Activated CD8-positive, alpha-beta T cell treated with anti-CD3 and anti-CD28 coated beads for 36 hours (primary cell): ENCODE results near the gene CFAP92. TPM values are rescaled to one million over a fixed set of nuclear protein-coding genes. Genes with fewer than 3 reads are reported as not detected.

Experiments used
- ATAC-seq: fragments of 200-7000 bp; cut with Tn5 transposase; one replicate; pipeline ENCODE4 v1.10.0; 2021; ENCODE audit warnings: mild to moderate bottlenecking, moderate library complexity
- CTCF ChIA-PET: fragments of 350-600 bp; sonication (Branson Sonifier 250); formaldehyde crosslinking; loops from one replicate; lab custom pipeline; 2021; ENCODE audit warnings: antibody characterized with exemption; lab: Charles Lee
- POLR2A ChIA-PET: fragments of 350-600 bp; sonication (Branson Sonifier 250); formaldehyde crosslinking; loops from one replicate; lab custom pipeline; 2021; ENCODE audit warnings: antibody characterized with exemption; lab: Charles Lee
- DNase-seq: peaks from one replicate; pipeline ENCODE4 v3.0.0-alpha.2; 2020
- H3K27ac Mint-ChIP-seq: one replicate; pipeline ENCODE4 v1.8.0; 2021; ENCODE audit warnings: mild to moderate bottlenecking, mixed read lengths
- H3K27me3 Mint-ChIP-seq: one replicate; pipeline ENCODE4 v1.8.0; 2021; ENCODE audit warnings: mixed read lengths
- H3K36me3 Mint-ChIP-seq: one replicate; pipeline ENCODE4 v1.8.0; 2021; ENCODE audit warnings: low read depth, mixed read lengths
- H3K4me1 Mint-ChIP-seq: one replicate; pipeline ENCODE4 v1.8.0; 2021; ENCODE audit warnings: low read depth, mixed read lengths
- H3K4me3 Mint-ChIP-seq: one replicate; pipeline ENCODE4 v1.8.0; 2021; ENCODE audit warnings: mild to moderate bottlenecking, moderate library complexity, mixed read lengths
- H3K9me3 Mint-ChIP-seq: one replicate; pipeline ENCODE4 v1.8.0; 2021; ENCODE audit warnings: mixed read lengths
- intact Hi-C: fragments of 100-400 bp; cut with micrococcal nuclease; formaldehyde crosslinking; loops from one replicate; pipeline ENCODE4 v1.10.0; 2022
- total RNA-seq, 2 experiments: library from RNA; stranded (reverse); gene quantifications; one replicate each; pipeline ENCODE4 v1.2.3, GENCODE V29; 2021
- TF ChIP-seq, protein P1 (sequence below): fragments of 200-600 bp; IDR thresholded peaks from one replicate; pipeline ENCODE4 v1.8.0; 2022; ENCODE audit warnings: antibody characterized with exemption, mild to moderate bottlenecking

The CFAP92 gene
- total RNA-seq, 2 experiments from 2014 or later = 0.38 to 0.83 TPM

DNA sequence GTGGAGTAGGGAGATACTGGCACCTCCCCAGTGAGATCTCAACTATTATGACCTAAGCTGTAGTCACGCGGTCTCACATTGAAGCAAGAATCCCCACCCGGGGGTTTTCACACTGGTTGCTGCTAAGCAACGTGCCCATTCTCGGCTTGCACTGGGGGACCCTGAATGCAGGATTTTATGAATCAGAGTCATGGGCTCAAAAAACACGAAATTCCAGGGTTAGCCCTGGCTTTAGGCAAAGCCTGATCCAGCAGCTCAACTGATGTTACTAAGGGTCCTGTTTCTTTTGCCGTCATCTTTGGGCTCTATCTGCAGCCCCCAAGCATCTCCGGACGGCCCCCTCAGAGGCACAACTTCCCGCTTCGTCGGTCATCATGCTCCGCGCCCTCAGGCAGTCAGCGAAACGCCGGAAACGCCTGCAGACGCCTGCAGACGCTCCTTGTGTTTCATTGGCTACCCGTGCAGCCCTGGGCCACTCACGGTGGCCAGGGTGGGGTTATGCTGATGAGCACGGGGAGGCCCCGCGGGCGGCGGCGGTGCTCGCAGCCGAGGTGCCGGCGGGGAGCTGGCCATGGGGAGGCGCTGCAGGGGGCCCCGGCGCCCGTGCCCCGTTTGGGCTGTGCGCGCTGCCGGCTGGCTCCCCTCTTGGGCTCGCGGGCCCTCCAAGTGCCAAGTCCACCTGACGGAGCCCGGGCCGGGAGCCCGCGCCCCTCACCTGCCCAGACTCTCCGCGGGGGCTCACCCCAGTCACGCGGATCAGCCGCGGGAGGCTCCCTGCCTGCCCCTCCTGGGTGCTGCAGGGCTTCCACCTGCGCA is 33.1 kb upstream of the CFAP92 start:
- Mint-ChIP-seq H3K27ac (peak overlapping the region; percentile 91), H3K36me3 (no peaks in the 10 kb centered on the region)
- peak; percentile 99 for ATAC-seq

DNA sequence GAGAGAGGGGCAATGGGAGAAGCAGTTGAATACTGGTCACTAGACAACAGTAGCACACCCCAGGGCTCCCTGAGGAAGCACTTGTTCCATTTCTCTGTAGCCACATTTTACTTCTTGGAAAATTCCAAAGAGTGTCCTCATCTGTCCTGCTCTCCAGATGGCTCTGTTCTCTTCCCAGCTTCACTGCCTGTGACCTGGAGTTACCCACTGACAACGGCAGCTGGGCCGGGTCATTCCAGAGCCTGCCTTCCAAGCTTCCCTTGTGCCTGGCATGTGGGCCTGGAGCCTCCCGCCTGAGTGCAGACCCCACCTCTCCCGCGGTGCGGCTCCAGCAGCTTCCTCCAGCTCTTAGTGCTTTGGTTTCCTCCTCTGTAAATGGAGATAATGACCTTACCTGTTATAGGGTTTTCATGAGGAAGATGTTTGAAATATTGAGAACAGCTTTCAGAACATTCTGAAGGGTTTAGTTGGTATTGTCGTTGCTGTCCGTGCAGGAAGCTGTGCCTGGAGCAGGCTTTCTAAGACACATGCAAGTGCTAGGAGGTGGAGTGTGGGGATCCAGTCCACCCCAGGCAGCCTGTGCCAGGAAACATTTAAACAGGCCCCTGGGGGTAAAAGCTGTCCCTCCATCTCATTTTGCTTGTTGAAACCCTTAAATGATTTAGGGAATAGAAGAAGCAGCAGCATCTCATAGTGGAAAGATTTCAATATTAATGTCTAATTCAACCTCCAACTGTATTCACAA is 32.0 kb upstream of the CFAP92 start:
- Mint-ChIP-seq H3K27ac (peak overlapping the region; percentile 91), H3K9me3 (no peaks in the 10 kb centered on the region), H3K36me3 (no peaks in the 10 kb centered on the region), H3K27me3 (no peaks in the 10 kb centered on the region), H3K4me1 (peaks cover 22% of the 10 kb centered on the region), H3K4me3 (peak overlapping the region; percentile 73)
- ChIA-PET CTCF (interaction anchor here (0.8 to 5.0 kb wide), 19 partner anchors 9 to 298 kb away, joined by 3 to 77 read pairs (median 5); partner anchors contain the start of gene RAB43), POLR2A (interaction anchor here (0.6 to 3.6 kb wide), 17 partner anchors 9 to 291 kb away, joined by 3 to 56 read pairs (median 7); partner anchors contain the start of genes CFAP92, CNBP, COPG1 and RAB43)
- intact Hi-C loops = loop anchor here (5.0 kb wide), 1 partner anchor 54 kb away; no protein-coding TSS in a partner anchor
- no peak for ATAC-seq
- TF ChIP-seq, protein P1, sequence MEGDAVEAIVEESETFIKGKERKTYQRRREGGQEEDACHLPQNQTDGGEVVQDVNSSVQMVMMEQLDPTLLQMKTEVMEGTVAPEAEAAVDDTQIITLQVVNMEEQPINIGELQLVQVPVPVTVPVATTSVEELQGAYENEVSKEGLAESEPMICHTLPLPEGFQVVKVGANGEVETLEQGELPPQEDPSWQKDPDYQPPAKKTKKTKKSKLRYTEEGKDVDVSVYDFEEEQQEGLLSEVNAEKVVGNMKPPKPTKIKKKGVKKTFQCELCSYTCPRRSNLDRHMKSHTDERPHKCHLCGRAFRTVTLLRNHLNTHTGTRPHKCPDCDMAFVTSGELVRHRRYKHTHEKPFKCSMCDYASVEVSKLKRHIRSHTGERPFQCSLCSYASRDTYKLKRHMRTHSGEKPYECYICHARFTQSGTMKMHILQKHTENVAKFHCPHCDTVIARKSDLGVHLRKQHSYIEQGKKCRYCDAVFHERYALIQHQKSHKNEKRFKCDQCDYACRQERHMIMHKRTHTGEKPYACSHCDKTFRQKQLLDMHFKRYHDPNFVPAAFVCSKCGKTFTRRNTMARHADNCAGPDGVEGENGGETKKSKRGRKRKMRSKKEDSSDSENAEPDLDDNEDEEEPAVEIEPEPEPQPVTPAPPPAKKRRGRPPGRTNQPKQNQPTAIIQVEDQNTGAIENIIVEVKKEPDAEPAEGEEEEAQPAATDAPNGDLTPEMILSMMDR = no peak
- DNase-seq = no peak

More for the DNA sequence above, 33.1 kb upstream of the CFAP92 start:
- peak overlapping the region; percentile 73 for H3K4me3 Mint-ChIP-seq
- DNase-seq = peak; percentile 96
- intact Hi-C loops = loop anchor here (5.0 kb wide), 1 partner anchor 55 kb away; no protein-coding TSS in a partner anchor
- H3K4me1 Mint-ChIP-seq = peaks cover 22% of the 10 kb centered on the region
- no peaks in the 10 kb centered on the region for H3K9me3 Mint-ChIP-seq
- no peaks in the 10 kb centered on the region for H3K27me3 Mint-ChIP-seq
- ChIA-PET POLR2A (interaction anchor here (0.7 to 3.6 kb wide), 19 partner anchors 10 to 157 kb away, joined by 3 to 56 read pairs (median 6); partner anchors contain the start of genes CFAP92, CNBP and RAB43), CTCF (interaction anchor here (0.7 to 5.0 kb wide), 26 partner anchors 10 to 233 kb away, joined by 3 to 77 read pairs (median 5); partner anchors contain the start of gene RAB43)
- TF ChIP-seq, protein P1 = peak; percentile 94

DNA sequence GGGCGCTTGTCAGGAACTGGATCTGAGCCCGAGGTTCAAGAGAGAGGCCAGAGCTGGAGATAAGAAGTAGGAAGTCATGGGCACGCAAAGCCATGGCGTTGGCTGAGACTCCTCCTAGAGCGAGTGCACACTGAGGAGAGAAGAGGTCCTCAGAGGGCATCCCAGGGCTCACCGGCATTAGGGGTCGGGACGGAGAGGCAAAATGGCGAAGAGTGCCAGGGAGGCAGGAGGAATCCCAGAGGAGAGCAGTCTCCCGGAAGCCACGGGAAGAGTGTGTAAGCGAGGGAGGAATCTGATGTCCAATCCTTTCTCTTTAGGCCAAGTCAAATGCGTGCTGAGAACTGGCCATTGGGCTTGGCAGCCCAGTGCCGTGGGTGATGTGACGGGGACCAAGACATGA is 31.2 kb upstream of the CFAP92 start:
- intact Hi-C loops = loop anchor here (5.0 kb wide), 1 partner anchor 53 kb away; no protein-coding TSS in a partner anchor
- ATAC-seq = no peak
- ChIA-PET POLR2A (interaction anchor here (0.5 to 3.6 kb wide), 5 partner anchors 8 to 291 kb away, joined by 3 to 56 read pairs (median 7); a partner anchor contains a TSS), CTCF (interaction anchor here (1.2 to 5.0 kb wide), 8 partner anchors 8 to 299 kb away, joined by 3 to 77 read pairs (median 24); no protein-coding TSS in a partner anchor)
- TF ChIP-seq, protein P1 = no peak
- Mint-ChIP-seq H3K4me1 (peaks cover 22% of the 10 kb centered on the region), H3K9me3 (no peaks in the 10 kb centered on the region), H3K36me3 (no peaks in the 10 kb centered on the region), H3K4me3 (no peak overlapping the region), H3K27ac (no peak overlapping the region), H3K27me3 (no peaks in the 10 kb centered on the region)
- no peak for DNase-seq

DNA sequence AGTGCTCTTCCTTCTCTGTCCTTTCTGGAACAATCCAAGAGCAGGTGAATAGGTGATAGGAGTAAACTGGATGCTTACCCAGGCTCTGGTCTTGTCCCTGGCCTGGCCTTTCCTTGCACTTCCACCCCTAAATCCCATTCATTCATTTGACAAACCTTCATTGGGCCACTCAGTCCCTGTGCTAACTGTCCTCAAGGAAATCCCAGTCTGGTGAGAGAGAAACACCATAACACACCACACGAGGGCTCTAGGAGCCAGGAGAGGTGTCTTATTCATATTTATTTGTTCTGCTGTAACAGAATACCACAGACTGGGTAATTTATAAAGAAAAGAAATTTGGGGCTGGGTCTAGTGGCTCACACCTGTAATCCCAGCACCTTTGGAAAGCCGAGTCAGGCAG is 30.0 kb upstream of the CFAP92 start:
- H3K9me3 Mint-ChIP-seq = no peaks in the 10 kb centered on the region
- TF ChIP-seq, protein P1 = no peak
- H3K4me1 Mint-ChIP-seq = peaks cover 22% of the 10 kb centered on the region
- POLR2A ChIA-PET = interaction anchor here (1.5 kb wide), 1 partner anchor 292 kb away, joined by 3 read pairs; a partner anchor contains a TSS
- H3K36me3 Mint-ChIP-seq = no peaks in the 10 kb centered on the region
- CTCF ChIA-PET = interaction anchor here (1.1 to 5.0 kb wide), 4 partner anchors 17 to 53 kb away, joined by 9 to 37 read pairs (median 30); no protein-coding TSS in a partner anchor
- H3K27me3 Mint-ChIP-seq = no peaks in the 10 kb centered on the region
- ATAC-seq (no peak), DNase-seq (no peak)
- no peak overlapping the region for H3K27ac Mint-ChIP-seq
- no peak overlapping the region for H3K4me3 Mint-ChIP-seq
- intact Hi-C loops = no loop called here
